CD4-positive, alpha-beta T cell treated with Interleukin-1 beta for 1 hour (primary cell): ENCODE results near the gene FERD3L.

ENCODE experiments used
- DNase-seq, 2 donors: peaks; one replicate each; pipeline ENCODE4 v3.0.0-alpha.2; 2020 to 2022

FERD3L gene

DNA sequence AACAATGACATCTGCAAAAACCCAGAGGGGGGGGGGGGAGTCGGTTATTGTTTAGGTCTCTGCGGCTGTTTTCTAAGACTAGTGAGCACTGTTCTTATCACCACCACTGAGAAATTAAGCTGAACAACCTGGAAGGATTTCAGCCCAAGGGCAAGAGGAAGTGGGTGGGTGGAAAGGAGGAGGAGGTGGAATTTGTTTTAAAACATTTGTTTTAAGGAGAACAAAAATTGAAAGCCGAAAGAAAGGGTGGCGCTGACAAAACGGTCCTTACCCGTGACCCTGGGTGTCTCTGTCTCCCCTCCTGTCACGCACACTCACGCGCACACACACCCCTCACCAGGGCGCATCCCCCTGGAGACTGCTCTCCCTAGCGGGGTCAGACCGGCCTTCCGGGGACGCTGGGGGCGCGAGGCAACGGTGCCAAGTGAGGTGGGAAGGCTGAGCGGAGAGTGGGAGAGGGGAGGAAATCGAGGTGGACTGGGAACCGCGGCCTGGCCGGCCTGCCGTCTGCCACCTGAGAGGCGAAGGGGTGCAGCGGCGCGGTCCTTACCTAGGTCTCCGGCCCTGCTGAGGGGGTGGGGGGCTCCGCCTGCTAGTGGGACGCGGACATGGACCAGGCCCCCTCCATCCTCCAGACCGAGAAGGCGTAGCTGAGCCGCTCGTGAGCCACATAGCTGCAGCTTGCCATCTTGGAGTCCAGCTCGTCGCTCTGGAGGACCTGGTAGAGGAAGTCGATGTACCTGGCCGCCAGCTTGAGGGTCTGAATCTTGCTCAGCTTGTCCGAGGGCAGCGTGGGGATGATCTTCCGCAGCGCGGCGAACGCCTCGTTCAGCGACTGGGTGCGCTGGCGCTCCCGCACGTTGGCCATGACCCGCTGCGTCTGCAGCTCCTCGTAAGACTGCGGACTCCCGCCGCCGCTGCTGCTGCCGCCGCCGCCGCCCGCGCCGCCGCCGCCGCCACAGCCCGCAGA is 28.8 kb downstream of the FERD3L start:
- DNase-seq = no peak

DNA sequence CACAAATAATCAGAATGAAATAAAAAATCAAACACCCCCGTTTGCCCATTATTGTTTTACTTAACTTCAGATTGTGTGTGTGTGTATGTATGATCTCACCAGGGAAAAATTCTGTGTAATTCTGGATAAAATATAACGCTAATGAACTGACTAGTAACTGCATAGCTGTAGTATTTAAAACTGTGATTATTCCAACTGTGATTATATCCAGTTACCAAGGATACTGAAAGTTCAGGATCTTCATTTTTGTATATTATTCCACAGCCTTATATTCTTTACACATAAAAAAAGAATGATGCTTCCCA is 30.7 kb downstream of the FERD3L start:
- DNase-seq = no peak

DNA sequence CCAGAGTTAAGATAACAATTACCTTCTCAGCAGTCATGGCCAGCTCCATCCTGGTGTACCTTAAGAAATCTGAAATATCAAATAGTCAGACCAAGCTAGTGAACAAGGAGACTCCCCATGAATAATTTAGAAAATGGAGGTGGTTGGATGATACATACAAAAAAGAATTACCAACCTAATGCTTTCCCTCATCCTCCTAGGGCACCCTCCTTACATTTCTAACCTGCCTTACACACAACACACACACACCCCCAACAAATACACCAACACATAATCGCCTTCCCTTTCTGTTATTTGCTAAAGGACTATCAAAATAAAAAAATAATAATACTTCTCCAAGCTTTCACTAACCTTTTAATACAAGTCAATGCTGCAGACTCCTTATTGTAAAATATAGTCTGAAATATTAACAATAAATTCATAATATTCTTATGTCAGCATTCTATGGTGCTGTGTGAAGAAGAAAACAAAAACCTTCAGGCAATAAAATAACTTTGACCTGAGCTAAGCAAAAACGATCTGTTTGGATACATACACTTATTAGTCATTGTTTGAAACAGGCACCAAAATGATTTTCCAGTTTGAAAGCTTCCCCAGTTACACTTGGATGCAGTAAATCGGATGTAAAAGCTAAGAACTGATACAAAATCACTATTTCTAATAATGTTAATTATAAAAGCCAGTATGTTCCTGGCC is 31.2 kb downstream of the FERD3L start:
- DNase-seq = no peak

DNA sequence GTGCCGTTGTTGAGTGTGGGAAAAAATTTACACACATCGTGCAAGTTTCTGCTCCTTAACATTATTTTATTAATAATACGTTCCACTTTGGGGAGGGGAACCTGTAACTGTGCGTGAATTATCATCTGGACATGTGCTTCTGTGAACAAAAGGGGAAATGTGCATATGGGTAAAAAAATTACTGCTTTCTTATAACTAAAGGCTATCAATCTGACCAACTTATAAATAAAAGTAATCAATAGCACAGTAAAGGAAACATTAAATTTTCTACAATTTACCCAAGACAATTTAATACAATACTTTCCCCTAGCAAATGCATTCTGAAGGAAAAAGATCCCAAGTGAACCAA is 32.2 kb downstream of the FERD3L start:
- no peak for DNase-seq

DNA sequence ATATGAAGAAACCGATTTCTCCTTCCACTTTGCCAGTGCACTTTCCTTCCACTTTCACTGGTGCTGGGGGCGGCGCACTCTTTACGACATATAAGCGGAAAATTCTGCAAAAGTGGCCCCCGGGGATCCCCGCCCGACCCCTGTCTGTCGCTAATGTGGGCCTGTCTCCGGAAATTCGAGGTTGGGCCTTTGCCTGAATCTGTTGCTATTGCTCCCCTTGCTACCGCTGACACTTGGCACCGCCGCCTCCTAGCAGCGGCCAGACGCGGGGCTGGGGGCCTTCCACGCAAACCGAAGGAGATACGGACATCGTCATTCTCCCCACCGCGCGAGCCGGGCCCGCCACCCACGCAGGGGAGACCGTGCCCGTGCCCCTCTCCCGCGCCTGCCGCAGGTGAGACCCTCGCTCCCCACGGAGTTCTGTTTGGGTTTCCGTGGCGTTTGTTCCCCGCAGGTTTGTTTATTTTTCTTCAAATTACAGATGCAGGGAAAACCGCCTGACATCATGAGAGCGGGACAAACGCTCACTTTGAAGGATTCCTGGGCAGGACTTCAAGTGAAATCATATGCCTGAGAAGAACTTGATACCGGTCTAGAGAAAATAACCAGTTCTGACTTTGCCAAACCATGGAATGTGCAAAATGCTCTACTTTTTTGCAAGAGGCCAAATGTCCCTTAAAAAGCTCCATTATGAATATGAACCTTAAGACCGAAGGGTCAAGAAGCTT is 32.8 kb downstream of the FERD3L start:
- DNase-seq = no peak

DNA sequence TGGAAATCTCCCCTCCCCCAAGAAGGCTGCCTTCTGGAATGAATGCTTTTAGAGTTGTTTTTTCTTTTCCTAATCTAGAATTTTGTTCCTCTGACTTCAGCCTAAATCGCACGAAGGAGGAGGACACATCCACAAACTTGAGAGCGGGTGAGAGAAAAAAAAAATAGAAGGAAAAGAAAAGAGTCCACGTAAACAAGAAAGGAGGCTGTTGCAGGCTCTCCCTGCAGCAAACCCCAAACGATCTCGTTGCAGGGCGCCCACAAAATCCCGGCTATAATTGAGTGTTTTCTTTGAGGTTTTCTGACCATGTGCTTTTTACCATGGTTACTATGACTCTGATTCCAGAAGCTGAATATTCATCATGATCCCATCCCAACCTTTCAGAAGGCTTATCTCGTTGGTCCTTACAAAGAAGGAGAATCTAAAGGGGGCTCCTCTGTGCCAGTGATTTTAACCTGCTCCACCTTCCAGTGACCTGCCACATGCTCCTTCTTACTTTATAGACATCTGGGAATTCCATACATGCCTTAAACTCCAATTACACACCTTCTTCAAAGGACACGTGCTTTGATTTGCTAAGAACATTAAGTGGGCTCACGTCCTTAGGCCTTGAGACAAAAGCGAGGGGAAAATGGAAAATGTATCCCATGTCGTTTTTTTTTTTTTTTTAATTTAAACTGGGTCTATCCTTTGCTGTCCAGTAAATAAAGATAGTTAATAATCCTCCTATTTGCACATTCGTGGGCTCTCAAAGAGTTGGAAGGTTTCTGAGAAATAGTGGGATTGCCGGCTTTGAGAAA is 33.5 kb downstream of the FERD3L start:
- DNase-seq = no peak

DNA sequence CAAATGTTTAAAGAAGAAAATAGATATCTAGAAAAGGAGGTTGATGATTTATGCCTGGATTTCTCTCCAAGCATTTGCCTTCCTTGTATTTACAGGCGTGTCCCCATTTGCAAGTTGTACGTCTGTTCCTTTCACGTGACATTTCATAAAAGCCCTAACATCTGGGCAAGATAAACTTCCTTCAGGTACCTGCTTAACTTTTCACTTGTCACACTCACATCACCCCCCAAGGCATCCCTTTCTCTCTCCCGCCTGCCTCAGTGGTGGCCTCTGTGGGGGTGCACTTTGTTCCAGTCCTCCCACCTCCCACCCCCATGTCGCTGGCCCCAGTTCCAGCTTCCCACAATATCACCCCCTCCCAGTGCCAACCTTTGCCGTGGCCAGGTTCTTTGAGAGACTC is 34.4 kb downstream of the FERD3L start:
- DNase-seq = no peak

DNA sequence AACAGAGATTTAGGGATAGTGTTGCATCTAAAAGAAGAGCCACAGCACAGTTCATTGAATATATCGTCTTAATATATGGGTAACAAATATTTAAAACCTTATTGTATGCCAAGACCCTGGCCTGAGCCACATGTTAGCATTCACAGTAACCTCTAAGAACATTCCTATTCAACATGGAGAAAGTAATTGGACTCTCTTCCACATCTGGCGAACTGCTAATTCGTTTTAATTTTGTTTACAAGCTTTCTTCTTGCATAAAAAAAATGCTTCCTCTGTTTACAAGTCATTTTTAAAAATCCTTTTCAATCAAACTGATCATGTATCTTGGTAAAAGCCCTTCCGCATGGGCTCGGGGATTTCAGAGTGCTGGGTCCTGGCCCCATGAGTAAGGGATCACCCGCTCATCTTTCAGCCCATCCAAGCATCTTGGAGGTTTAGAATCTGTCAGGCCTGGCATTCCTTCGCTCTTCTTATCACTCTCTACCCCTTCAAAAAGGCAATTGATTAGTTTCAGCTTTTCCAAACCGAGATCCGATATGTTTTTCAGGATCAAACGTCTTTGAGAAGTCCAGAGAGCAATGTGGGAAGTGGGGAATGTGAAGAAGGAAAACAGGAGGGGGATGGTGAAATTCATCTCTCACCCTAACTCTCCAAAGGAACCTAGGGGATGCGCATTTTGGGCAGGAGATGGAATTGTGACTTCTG is 35.0 kb downstream of the FERD3L start:
- no peak for DNase-seq

DNA sequence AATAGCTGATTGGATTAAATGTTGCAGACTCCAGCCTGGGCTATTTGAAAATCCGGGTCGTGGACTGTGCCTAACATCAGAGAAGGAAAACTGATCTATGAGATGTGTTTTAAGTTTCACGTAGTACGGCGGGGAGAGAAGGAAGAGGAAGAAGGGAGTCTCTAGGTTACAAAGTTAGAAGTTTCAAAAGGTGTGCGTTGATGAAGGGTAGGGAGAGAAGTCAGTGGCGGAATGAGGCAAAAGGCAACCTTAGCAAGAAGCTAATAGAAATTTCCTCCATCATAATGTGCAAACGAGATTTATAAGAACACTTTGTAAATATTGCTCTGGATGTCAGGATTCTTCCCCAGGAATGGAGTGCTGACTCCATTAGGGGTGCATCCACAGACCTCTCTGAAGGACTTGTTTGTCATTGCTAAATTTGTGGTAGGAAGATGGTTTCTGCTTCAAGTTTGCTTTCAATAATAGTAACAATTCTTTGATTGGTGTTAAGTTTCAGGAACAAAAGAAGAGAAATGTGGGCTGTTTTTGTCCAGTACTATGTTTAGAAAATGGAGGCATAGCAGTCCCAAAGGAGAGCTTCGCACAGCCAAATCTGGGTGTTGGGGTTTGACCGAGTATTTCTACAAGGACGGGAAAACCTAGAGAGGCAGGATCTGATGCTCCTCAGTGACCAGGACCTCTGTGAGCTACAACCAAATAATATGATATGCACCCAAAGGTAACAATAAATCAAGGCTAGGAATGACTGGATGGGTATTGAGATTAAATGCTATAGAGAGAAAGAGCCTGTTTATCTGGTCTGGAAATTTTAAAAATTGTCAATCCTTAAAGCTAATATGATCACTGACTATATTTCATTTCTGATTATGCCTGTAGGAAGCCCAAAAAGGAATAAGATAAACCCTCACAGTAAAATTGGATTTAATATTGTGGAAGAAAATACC is 35.9 kb downstream of the FERD3L start:
- no peak for DNase-seq

DNA sequence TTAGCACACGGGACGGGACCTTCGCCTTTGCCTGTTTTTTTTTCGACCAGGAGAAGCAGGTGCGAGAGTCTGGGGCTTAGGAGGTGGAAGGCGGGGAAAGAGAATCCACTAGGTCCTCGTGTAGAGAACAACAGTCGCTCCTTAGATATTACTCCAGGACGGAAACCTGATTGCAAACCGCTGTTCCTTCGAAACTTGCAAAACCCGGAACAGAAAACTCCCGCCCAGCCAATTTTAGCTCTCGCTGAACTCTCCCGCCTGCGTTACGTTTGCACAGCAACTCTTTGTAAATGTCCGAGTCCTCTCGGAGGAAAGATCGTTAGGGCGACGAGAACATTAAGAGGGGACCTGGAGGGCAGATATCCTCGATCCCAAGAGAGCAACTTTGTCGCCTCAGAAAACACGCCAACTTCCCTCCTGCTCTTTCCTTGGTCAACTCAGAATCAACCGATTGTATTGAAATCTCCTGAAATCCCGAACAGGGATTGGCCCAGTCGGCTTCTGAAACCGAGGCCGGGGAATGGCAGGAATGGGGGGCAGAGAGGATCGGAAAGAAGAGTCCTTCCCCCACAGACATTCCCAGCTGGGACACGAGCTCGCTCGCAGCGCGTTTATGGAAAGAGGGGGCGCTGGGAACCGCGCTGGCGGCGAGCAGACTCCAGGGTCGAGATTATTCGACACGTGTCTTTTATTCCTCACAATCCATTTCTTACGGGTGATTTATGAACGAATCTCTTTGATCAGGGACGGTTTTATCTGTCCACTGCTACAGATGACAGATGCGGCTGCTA is 37.7 kb downstream of the FERD3L start:
- no peak for DNase-seq

DNA sequence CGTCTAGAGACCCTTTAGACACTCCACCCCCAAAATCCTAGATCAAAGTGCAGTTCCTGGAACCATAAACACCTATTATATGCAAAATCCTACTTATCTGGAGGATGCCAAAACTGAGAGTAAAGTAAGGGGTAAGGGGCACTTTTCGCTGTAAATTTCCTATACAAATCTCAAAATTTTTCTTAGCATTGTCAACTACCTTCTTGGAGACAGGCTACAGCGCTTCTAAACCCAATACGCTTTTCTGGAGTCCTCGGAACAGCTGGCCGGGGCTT is 38.2 kb downstream of the FERD3L start:
- DNase-seq = no peak

DNA sequence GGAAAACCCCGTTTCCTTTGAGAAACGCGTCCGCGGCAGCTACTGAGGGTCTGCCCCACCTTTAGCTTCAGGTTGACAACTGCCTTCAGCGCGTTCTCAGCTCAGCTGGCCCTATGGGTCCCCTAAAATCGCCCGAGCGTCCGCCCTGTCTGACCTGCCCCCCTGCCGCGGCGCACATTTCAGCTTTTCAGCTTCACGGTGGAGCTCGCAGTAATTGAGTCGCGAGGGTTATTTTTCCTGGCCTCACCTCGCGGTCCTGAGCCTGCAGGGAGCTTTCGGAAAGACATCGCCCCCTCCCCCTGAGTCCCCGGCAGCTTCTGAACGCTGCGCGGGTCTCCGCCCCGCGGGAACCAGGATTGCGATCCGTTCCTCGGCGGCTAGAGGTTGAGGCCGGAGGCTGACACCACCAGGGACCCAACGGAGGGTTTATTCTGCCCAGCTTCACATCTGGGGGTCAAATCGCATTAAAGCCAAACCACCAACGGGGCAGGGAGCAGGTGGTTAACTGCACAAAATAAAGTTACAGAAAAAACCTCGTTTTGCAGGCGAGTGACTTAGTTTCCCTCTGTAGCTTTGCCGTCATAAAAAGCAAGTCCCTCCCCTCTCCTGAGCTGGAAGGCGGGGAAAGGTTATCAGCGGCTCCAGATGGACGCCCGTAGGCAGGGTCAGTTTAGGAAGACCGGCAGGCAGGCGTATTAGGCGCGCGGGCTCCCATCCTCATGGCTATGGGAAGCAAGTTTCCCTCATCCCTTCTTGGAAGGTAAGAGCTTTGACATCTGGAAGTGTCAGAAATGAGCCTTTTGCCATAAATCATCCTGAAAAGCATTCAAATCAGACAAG is 38.8 kb downstream of the FERD3L start:
- no peak for DNase-seq

DNA sequence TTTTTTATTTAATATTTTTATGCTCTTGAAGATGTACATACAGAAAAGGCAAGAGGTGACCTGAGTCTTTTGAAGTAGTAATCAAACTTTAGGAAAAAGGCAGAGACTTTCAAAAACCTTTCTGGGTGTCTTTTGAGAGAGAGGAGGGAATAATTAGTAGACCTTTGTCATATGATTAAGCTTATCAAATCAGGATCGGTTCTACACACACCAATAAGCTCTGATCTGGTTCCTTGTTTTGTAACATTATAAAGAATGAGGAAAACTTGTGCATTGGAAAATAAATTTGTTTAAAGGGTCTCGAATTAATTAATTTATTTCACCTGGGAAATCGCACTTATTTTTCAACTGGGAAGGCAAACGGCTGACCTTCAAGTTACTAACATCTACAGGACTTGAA is 39.7 kb downstream of the FERD3L start:
- no peak for DNase-seq

DNA sequence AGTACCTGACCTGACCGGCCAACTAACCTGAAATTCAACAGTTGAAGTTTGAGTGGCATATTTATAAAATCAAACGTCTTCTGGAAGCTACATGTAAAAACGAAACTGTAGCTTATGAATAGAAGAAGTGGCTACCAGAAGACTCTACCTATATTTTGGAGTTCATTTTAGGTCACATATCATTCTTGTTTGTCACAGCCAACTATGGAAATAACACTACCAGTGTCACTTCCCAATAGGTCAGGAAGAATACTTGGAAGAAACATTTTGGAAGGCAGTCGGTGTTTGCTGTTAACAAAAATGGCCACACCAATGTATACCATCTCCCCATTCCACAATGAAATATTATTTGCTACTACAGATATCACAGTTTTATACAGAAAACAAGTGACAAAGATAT is 40.4 kb downstream of the FERD3L start:
- no peak for DNase-seq

DNA sequence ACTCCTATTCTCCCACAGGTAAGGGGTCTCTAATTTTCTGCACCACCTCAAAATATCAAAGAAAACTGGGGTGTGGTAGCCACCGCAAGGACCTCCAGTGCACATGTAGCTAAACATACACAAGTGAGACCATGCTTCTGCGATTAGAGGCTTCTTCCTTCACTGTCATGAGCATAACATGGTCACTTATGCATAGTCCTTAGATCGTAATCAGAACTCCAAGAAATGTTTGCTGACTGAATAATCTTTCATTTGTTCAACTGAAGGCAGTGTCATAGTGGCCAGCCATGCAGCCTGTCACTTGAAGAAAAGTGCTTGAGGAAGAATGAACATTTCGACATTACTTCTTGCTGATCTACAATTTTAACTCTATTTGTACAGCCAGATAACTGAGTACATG is 42.3 kb downstream of the FERD3L start:
- DNase-seq = no peak

DNA sequence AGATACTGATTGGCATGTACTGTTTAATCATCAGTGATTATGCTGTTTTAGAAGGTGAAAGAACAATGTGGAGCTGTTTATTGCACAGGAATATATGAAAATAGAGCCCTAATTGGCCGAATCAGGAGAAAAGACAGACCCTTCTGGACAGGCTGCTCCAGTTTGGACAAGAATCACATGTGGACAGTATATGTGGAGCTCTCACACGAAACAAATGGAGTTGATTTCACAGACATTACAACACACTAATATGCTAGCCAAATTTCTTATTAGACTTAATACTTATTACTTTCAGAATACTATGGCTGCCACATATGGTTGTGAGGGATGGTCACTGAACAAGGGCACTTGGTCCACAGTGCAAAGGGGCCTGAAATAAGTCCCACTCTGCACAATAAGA is 43.3 kb downstream of the FERD3L start:
- no peak for DNase-seq

DNA sequence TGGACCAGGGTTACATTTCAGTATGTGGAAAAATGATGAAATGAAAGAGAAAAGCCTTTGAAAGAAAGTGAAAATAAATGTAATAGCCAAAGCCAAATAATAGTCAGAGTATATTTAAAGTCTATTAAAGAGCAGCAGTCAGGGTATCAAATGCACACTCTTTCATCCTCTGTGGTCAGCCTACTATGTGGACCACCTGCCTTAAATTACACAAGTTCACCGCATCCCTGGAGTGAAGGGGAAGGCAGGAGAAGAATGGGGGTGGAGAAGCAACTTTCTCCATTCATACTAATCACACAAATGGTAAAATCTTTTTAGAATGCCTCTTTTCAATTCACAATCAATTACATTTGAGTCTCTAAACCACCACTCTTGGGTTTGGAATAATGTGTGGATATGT is 43.7 kb downstream of the FERD3L start:
- DNase-seq = no peak

DNA sequence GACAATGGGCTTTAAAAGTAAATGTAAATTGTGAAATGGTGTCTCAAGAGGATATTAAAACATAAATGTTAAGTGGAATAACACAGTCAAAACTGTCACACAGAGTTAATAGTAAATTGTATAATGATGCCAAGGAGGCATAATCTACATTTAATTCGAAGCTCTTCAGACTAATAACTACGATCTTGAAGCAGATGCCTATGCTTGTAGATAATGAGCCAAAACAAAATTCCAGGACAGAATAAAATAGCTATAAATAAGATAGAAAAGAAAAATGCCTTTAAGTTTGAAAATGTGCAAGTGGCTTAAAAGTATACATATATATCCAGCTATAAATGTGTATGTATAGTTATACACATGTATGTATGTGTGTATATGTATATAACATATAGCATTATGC is 45.3 kb downstream of the FERD3L start:
- DNase-seq = no peak

DNA sequence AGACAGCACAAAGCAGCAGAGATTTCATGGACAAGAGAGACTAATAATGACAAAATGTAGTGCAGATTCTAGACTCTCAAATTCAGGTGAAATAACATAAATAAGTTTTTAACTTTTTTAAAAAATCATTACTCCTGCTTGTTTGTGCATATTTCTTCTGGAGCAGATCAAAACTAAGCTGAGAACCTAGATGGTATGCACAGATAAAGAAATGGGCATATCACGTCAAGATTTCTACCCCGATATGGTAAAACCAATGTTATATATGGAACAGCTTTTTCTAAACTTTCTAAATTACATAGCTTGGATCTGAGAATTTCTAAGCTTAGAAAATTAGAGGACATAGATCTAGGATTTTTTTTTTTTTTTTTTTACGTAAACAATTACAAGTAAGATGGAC is 46.0 kb downstream of the FERD3L start:
- no peak for DNase-seq

DNA sequence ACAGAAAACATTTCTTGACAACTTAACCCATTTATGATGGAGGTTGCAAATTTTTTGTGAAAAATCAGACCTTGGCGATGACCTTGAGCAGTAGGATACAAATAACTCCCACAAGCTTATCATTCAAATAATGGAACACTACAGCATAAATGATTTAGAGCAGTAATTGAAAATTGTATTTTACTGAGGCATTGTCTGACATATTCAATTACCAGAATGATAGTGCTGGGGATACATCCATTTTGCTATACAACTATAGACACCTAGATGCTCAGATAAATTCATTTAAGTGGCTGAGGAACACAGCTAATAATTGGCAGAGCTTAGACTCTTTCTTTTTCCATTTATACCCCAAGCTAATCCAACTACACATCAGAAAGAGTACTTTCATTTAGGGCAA is 46.7 kb downstream of the FERD3L start:
- no peak for DNase-seq
